SK-N-SH (cell line): ENCODE results near the gene ALOXE3.

ENCODE experiments used
- CTCF ChIP-seq: fragments of 200-600 bp; sonication (generic); IDR thresholded peaks from 2 replicates; pipeline ENCODE4 v1.6.1; 2017; ENCODE audit warnings: antibody characterized with exemption, mild to moderate bottlenecking, moderate library complexity
- GABPA ChIP-seq: IDR thresholded peaks from 2 replicates; pipeline ENCODE4 v1.4.0; 2012; ENCODE audit warnings: low read depth, mild to moderate bottlenecking
- JUND ChIP-seq: IDR thresholded peaks from 2 replicates; pipeline ENCODE4 v1.4.0; 2012
- POLR2AphosphoS5 ChIP-seq: IDR thresholded peaks from 2 replicates; pipeline ENCODE4 v1.6.1; 2012; ENCODE audit warnings: low read depth, low read length
- RAD21 ChIP-seq: IDR thresholded peaks from 2 replicates; pipeline ENCODE4 v1.6.1; 2012; ENCODE audit warnings: mild to moderate bottlenecking, low read length

- TF ChIP-seq CTCF (no peak), GABPA (no peak), JUND (no peak), RAD21 (no peak), POLR2AphosphoS5 (no peak)
Measured at GRCh38 chr17:8056976-8057625, 61.2 kb downstream of the ALOXE3 start.
